IMR-90 (cell line): ENCODE data around the gene PRKAG2.

Source experiments
- CTCF ChIP-seq: conservative IDR thresholded peaks from 2 replicates; pipeline ENCODE4 v1.5.1; 2012; ENCODE audit warnings: mild to moderate bottlenecking, low read depth, low read length, improper control_type of control experiment
- ELK1 ChIP-seq: fragments of 150-350 bp; IDR thresholded peaks from 2 replicates; pipeline ENCODE4 v1.6.1; 2016; ENCODE audit warnings: low read depth, mild to moderate bottlenecking, low read length, moderate library complexity, borderline replicate concordance
- FOS ChIP-seq: fragments of 150-350 bp; IDR thresholded peaks from 2 replicates; pipeline ENCODE4 v1.6.1; 2016; ENCODE audit warnings: low read depth, low read length
- MXI1 ChIP-seq: IDR thresholded peaks from 2 replicates; pipeline ENCODE4 v1.6.1; 2012; ENCODE audit warnings: low read depth, mild to moderate bottlenecking, low read length, moderate library complexity, borderline replicate concordance
- NFE2L2 ChIP-seq: fragments of 150-350 bp; IDR thresholded peaks from 2 replicates; pipeline ENCODE4 v1.6.1; 2016; ENCODE audit warnings: low read depth, mild to moderate bottlenecking, low read length
- POLR2A ChIP-seq: IDR thresholded peaks from 2 replicates; pipeline ENCODE4 v1.6.1; 2012; ENCODE audit warnings: mild to moderate bottlenecking, low read depth, low read length
- RAD21 ChIP-seq: IDR thresholded peaks from 2 replicates; pipeline ENCODE4 v1.6.1; 2012; ENCODE audit warnings: low read length, improper control_type of control experiment
- RCOR1 ChIP-seq: IDR thresholded peaks from 2 replicates; pipeline ENCODE4 v1.6.1; 2012; ENCODE audit warnings: mild to moderate bottlenecking, low read length, improper control_type of control experiment; ENCODE audit not compliant: insufficient replicate concordance
- RFX5 ChIP-seq: IDR thresholded peaks from 2 replicates; pipeline ENCODE4 v1.8.0; 2012; ENCODE audit warnings: low read depth, mild to moderate bottlenecking, low read length, moderate library complexity
- USF2 ChIP-seq: fragments of 150-350 bp; IDR thresholded peaks from 2 replicates; pipeline ENCODE4 v1.6.1; 2017; ENCODE audit warnings: mild to moderate bottlenecking, antibody characterized with exemption, low read length, low read depth

- no peak for TF ChIP-seq RAD21
- TF ChIP-seq CTCF, result no peak
- no peak for TF ChIP-seq FOS
- no peak for TF ChIP-seq MXI1
- TF ChIP-seq POLR2A, result no peak
- TF ChIP-seq RFX5, result no peak
- no peak for TF ChIP-seq ELK1
- TF ChIP-seq USF2, result no peak
- TF ChIP-seq NFE2L2, result no peak
- TF ChIP-seq RCOR1, result no peak
Observed at GRCh38 chr7:151630851-151631569, 245.9 kb downstream of the PRKAG2 start.
